Measurements from ENCODE around the gene FARS2.

DNA sequence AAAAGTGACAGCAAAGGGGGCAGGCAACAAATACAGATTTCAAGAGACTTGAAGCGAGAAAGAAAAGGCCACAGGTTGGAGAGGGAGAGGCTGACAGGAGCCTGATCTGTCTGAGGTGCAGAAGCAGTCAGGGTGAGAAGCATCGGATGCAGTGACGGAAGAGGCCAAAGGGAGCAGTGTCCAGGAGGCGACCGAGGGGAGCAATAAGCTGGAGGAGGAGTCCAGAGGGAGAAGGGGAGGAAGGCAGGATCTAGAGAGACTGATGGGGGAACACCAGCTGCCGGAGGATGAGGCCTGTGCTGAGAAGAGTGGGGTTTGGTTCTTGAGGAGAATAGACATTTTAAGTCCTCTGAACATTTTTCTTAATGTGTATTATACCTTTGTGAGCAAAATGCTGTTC is 23.8 kb downstream of the FARS2 start:
- TF ChIP-seq, protein P1, sequence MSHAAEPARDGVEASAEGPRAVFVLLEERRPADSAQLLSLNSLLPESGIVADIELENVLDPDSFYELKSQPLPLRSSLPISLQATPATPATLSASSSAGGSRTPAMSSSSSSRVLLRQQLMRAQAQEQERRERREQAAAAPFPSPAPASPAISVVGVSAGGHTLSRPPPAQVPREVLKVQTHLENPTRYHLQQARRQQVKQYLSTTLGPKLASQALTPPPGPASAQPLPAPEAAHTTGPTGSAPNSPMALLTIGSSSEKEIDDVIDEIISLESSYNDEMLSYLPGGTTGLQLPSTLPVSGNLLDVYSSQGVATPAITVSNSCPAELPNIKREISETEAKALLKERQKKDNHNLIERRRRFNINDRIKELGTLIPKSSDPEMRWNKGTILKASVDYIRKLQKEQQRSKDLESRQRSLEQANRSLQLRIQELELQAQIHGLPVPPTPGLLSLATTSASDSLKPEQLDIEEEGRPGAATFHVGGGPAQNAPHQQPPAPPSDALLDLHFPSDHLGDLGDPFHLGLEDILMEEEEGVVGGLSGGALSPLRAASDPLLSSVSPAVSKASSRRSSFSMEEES (CRISPR knock-in tag; IDR thresholded peaks at IDR 0.05) = no peak
- no peak for TF ChIP-seq CTCF (CRISPR knock-in tag; IDR thresholded peaks at IDR 0.05)
- TF ChIP-seq, protein P2, sequence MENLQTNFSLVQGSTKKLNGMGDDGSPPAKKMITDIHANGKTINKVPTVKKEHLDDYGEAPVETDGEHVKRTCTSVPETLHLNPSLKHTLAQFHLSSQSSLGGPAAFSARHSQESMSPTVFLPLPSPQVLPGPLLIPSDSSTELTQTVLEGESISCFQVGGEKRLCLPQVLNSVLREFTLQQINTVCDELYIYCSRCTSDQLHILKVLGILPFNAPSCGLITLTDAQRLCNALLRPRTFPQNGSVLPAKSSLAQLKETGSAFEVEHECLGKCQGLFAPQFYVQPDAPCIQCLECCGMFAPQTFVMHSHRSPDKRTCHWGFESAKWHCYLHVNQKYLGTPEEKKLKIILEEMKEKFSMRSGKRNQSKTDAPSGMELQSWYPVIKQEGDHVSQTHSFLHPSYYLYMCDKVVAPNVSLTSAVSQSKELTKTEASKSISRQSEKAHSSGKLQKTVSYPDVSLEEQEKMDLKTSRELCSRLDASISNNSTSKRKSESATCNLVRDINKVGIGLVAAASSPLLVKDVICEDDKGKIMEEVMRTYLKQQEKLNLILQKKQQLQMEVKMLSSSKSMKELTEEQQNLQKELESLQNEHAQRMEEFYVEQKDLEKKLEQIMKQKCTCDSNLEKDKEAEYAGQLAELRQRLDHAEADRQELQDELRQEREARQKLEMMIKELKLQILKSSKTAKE (CRISPR knock-in tag; IDR thresholded peaks at IDR 0.05; ENCODE audit: borderline replicate concordance) = no peak

Data from HepG2 (cell line).